CD4-positive, alpha-beta T cell (primary cell): ENCODE results near the gene FRYL. TPM values are rescaled to one million over a fixed set of nuclear protein-coding genes. Genes with fewer than 3 reads are reported as not detected.

Source experiments
- ATAC-seq: fragments of 200-7000 bp; cut with Tn5 transposase; one replicate; pipeline ENCODE4 v1.10.0; 2022; ENCODE audit warnings: mild to moderate bottlenecking; ENCODE audit not compliant: poor library complexity
- CTCF ChIA-PET: fragments of 350-600 bp; sonication (Branson Sonifier 250); formaldehyde crosslinking; loops from one replicate; lab custom pipeline; 2021; ENCODE audit warnings: antibody characterized with exemption, inconsistent platforms; lab: Charles Lee
- POLR2A ChIA-PET: fragments of 350-600 bp; sonication (Branson Sonifier 250); formaldehyde crosslinking; loops from one replicate; lab custom pipeline; 2021; ENCODE audit warnings: antibody characterized with exemption, inconsistent platforms; lab: Charles Lee
- DNase-seq, 14 experiments: peaks; one replicate each; pipeline ENCODE4 v3.0.0-alpha.2; 2013 to 2020; ENCODE audit warnings: mixed read lengths in 2 of 14
- H3K27ac ChIP-seq, 2 donors: one replicate each; pipeline versions ENCODE4 v1.5.1 to v1.7.0; 2013; ENCODE audit warnings: low read length in 2 of 2, low read depth in 1 of 2, mild to moderate bottlenecking in 1 of 2
- H3K27me3 ChIP-seq, 2 experiments: 1 replicate in 1 of 2; 2 replicates in 1 of 2; pipeline versions ENCODE4 v1.6.1 to v1.7.0; 2013; ENCODE audit warnings: low read length in 2 of 2, control low read depth in 1 of 2, mild to moderate bottlenecking in 1 of 2, moderate library complexity in 1 of 2; ENCODE audit not compliant: insufficient read depth in 2 of 2, control insufficient read depth in 1 of 2
- H3K36me3 ChIP-seq: one replicate; pipeline ENCODE4 v1.6.1; 2013; ENCODE audit warnings: low read length, control low read depth; ENCODE audit not compliant: insufficient read depth
- H3K4me1 ChIP-seq: one replicate; pipeline ENCODE4 v1.6.1; 2013; ENCODE audit warnings: low read length, control low read depth; ENCODE audit not compliant: insufficient read depth
- H3K4me3 ChIP-seq: one replicate; pipeline ENCODE4 v1.5.1; 2013; ENCODE audit warnings: mild to moderate bottlenecking, low read length, moderate library complexity
- H3K9me3 ChIP-seq, 2 experiments: 1 replicate in 1 of 2; 2 replicates in 1 of 2; pipeline versions ENCODE4 v1.6.1 to v1.7.0; 2013; ENCODE audit warnings: low read length in 2 of 2, mild to moderate bottlenecking in 2 of 2, control low read depth in 1 of 2, moderate library complexity in 1 of 2; ENCODE audit not compliant: control insufficient read depth in 1 of 2, insufficient read depth in 1 of 2
- H3K27ac Mint-ChIP-seq: one replicate; pipeline ENCODE4 v1.8.0; 2020; ENCODE audit warnings: mixed read lengths
- H3K27me3 Mint-ChIP-seq: one replicate; pipeline ENCODE4 v1.8.0; 2021; ENCODE audit warnings: mixed read lengths
- H3K36me3 Mint-ChIP-seq: one replicate; pipeline ENCODE4 v1.8.0; 2021; ENCODE audit warnings: low read depth, mixed read lengths
- H3K4me1 Mint-ChIP-seq: one replicate; pipeline ENCODE4 v1.8.0; 2021; ENCODE audit warnings: low read depth, mixed read lengths
- H3K4me3 Mint-ChIP-seq: one replicate; pipeline ENCODE4 v1.8.0; 2020; ENCODE audit warnings: mild to moderate bottlenecking, mixed read lengths
- H3K9me3 Mint-ChIP-seq: one replicate; pipeline ENCODE4 v1.8.0; 2020; ENCODE audit warnings: mixed read lengths
- intact Hi-C, 2 experiments: fragments of 100-400 bp; cut with DNase I in 1 of 2; cut with micrococcal nuclease in 1 of 2; formaldehyde crosslinking; loops; one replicate each; pipeline versions ENCODE4 v1.15.1 to v1.9.0; 2023 to 2025; cut with DNase I, micrococcal nuclease
- total RNA-seq, 174 experiments: library from RNA in 2 of 174; stranded (reverse) in 2 of 174; gene quantifications; one replicate each; pipeline ENCODE4 v1.2.3 and lab custom pipeline; 2021 to 2026
- TF ChIP-seq, protein P1 (sequence below): fragments of 200-600 bp; IDR thresholded peaks from one replicate; pipeline ENCODE4 v1.8.0; 2022; ENCODE audit warnings: antibody characterized with exemption, mild to moderate bottlenecking

Gene FRYL
- total RNA-seq, 2 experiments from 2014 or later, result 86.1 to 87.7 TPM

DNA sequence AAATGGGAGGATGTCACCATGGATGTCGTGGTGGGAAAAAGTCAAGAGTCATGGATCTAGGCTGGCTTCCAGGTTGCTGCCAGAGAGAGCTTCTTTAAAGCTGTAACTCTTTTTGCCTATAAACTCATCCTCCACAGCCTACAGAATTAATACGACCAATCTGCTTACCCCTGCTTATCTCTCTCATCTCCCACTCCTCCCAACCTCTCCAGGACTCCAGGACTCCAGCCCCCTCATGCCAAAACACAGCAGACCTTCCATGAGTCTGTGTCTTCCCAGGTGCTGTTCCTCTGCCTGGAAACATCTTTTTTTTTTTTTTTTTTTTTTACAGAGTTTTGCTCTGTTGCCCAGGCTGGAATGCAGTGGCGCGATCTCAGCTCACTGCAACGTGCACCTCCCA is 312.2 kb downstream of the FRYL start:
- no peak overlapping the region for H3K4me3 Mint-ChIP-seq
- CTCF ChIA-PET, result interaction anchor here (1.3 kb wide), 1 partner anchor 26 kb away, joined by 3 read pairs; no protein-coding TSS in a partner anchor

DNA sequence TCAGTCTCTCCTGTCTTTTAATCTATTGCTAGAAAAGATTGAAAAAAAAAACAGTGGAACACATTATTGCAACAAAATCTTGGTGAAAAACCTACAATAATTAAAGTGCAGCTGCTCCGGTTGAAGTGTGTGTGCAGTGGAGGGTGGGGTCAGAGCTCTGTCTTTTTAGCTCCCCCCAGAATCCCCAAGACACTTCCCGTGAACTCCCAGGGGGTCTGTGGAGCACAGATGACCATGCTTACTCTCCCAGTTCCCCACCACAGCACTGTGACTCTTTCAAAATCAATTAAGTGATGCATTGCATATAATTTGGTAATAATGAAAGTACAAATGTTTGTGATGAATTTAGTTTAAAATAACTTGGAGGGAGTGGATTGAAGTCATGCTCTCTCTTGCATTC is 312.6 kb downstream of the FRYL start:
- Histone ChIP-seq H3K9me3 (no peaks in the 10 kb centered on the region), H3K4me3 (no peak overlapping the region), H3K36me3 (no peaks in the 10 kb centered on the region), H3K4me1 (no peaks in the 10 kb centered on the region), H3K27me3 (no peaks in the 10 kb centered on the region), H3K27ac (no peak overlapping the region)
- H3K4me1 Mint-ChIP-seq, result no peaks in the 10 kb centered on the region
- H3K9me3 Mint-ChIP-seq, result no peaks in the 10 kb centered on the region
- intact Hi-C loops, result no loop called here
- peaks cover 4% of the 10 kb centered on the region for H3K27me3 Mint-ChIP-seq
- H3K27ac Mint-ChIP-seq, result no peak overlapping the region
- H3K36me3 Mint-ChIP-seq, result no peaks in the 10 kb centered on the region
- ChIA-PET POLR2A (no interaction called here), CTCF (interaction anchor here (1.3 kb wide), 1 partner anchor 25 kb away, joined by 3 read pairs; no protein-coding TSS in a partner anchor)
- ATAC-seq (no peak), DNase-seq (no peak)
- no peak overlapping the region for H3K4me3 Mint-ChIP-seq
- TF ChIP-seq, protein P1, sequence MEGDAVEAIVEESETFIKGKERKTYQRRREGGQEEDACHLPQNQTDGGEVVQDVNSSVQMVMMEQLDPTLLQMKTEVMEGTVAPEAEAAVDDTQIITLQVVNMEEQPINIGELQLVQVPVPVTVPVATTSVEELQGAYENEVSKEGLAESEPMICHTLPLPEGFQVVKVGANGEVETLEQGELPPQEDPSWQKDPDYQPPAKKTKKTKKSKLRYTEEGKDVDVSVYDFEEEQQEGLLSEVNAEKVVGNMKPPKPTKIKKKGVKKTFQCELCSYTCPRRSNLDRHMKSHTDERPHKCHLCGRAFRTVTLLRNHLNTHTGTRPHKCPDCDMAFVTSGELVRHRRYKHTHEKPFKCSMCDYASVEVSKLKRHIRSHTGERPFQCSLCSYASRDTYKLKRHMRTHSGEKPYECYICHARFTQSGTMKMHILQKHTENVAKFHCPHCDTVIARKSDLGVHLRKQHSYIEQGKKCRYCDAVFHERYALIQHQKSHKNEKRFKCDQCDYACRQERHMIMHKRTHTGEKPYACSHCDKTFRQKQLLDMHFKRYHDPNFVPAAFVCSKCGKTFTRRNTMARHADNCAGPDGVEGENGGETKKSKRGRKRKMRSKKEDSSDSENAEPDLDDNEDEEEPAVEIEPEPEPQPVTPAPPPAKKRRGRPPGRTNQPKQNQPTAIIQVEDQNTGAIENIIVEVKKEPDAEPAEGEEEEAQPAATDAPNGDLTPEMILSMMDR, result no peak

More for the DNA sequence above, 312.2 kb downstream of the FRYL start:
- Mint-ChIP-seq H3K9me3 (no peaks in the 10 kb centered on the region), H3K27ac (no peak overlapping the region), H3K36me3 (no peaks in the 10 kb centered on the region), H3K4me1 (no peaks in the 10 kb centered on the region), H3K27me3 (peaks cover 4% of the 10 kb centered on the region)
- TF ChIP-seq, protein P1, result no peak
- no peak overlapping the region for H3K4me3 ChIP-seq
- no peaks in the 10 kb centered on the region for H3K36me3 ChIP-seq
- no peaks in the 10 kb centered on the region for H3K4me1 ChIP-seq
- H3K27ac ChIP-seq, result no peak overlapping the region
- no peak for ATAC-seq
- intact Hi-C loops, result no loop called here
- H3K9me3 ChIP-seq, result no peaks in the 10 kb centered on the region
- no peaks in the 10 kb centered on the region for H3K27me3 ChIP-seq
- DNase-seq, result no peak
- POLR2A ChIA-PET, result no interaction called here

DNA sequence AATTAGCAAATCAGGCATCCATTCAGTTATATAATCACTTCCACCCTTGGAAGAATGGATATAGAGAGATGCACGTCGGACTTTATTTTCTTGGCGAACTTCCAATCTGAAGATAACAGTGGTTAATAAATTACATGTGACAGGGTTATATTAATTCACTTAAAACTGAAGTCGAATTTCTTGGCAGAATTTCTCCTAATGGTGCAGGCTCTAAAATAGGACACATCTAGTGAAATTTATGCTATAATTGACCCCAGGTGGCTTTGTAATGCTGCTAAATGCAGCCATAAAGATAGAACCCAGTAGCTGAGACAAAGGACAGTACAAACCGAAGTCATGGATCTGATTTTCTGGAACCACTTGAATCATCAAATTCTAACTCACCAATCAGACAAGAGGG is 317.7 kb downstream of the FRYL start:
- Mint-ChIP-seq H3K4me3 (no peak overlapping the region), H3K36me3 (no peaks in the 10 kb centered on the region), H3K9me3 (no peaks in the 10 kb centered on the region), H3K27me3 (no peaks in the 10 kb centered on the region), H3K4me1 (no peaks in the 10 kb centered on the region), H3K27ac (no peak overlapping the region)
- no peaks in the 10 kb centered on the region for H3K36me3 ChIP-seq
- ChIA-PET CTCF (no interaction called here), POLR2A (no interaction called here)
- no peaks in the 10 kb centered on the region for H3K4me1 ChIP-seq
- no peak overlapping the region for H3K27ac ChIP-seq
- H3K9me3 ChIP-seq, result no peaks in the 10 kb centered on the region
- no peak for DNase-seq
- TF ChIP-seq, protein P1, result no peak
- no peaks in the 10 kb centered on the region for H3K27me3 ChIP-seq
- H3K4me3 ChIP-seq, result no peak overlapping the region
- ATAC-seq, result no peak
- intact Hi-C loops, result no loop called here
